Fibroblast of mammary gland (primary cell): Measurements from ENCODE around the gene FXYD3.

Experiments used
- DNase-seq: peaks from one replicate; pipeline ENCODE4 v3.0.0-alpha.2; 2010; ENCODE audit warnings: low read depth
- H3K4me3 ChIP-seq: 2 replicates; pipeline ENCODE4 v1.5.1; 2011; ENCODE audit warnings: low read depth, mild to moderate bottlenecking, low read length, moderate library complexity; ENCODE audit not compliant: control insufficient read depth
- TF ChIP-seq, protein P1 (sequence below): conservative IDR thresholded peaks from 2 replicates; pipeline ENCODE4 v1.5.1; 2011; ENCODE audit warnings: low read depth, low read length, inconsistent platforms; ENCODE audit not compliant: control insufficient read depth, insufficient read depth

Gene FXYD3

DNA sequence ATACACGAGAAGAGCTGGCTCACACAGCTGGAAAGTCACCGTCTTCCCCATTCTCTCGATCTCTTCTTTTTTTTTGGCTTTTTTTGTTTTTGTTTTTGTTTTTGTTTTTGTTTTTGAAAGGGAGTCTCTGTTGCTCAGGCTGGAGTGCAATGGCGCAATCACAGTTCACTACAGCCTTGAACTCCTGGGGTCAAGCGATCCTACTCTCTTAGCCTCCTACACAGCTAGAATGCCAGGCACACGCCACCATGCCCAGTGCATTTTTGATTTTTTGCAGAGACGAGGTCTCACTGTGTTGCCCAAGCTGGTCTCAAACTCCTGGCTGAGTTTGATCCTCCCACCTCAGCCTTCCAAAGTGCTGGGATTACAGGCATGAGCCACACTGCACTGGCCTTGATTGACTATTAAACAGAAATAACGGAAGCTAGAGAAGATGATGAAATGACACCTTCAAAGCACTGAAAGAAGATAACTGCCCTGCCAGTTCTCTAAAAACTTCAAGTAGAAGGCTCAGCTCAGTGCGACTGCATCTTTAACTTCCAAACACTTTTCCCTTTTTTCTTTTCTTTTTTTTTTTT lies 4.0 kb downstream of the FXYD3 start:
- DNase-seq = no peak
- TF ChIP-seq, protein P1, sequence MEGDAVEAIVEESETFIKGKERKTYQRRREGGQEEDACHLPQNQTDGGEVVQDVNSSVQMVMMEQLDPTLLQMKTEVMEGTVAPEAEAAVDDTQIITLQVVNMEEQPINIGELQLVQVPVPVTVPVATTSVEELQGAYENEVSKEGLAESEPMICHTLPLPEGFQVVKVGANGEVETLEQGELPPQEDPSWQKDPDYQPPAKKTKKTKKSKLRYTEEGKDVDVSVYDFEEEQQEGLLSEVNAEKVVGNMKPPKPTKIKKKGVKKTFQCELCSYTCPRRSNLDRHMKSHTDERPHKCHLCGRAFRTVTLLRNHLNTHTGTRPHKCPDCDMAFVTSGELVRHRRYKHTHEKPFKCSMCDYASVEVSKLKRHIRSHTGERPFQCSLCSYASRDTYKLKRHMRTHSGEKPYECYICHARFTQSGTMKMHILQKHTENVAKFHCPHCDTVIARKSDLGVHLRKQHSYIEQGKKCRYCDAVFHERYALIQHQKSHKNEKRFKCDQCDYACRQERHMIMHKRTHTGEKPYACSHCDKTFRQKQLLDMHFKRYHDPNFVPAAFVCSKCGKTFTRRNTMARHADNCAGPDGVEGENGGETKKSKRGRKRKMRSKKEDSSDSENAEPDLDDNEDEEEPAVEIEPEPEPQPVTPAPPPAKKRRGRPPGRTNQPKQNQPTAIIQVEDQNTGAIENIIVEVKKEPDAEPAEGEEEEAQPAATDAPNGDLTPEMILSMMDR = no peak
- H3K4me3 ChIP-seq = no peak overlapping the region

DNA sequence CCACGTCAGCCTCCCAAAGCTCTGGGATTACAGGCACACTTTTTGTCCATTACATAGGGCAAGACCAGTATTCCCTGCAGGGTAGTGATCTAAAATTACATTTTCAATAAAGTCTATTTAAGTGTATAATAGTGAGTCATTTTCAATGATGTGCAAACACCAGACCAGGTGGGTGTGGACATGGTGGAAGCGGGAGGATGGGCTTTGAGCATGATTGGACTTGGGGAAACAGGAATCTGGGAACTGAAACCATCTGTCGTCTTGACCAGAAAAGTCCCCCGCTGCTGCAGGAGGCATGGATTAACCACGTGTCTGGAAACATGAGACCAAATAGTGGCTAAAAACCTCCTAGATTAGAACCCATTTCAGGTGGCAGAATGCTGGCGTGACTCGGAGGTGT lies 4.9 kb downstream of the FXYD3 start:
- no peak overlapping the region for H3K4me3 ChIP-seq
- DNase-seq = peak; percentile 96

DNA sequence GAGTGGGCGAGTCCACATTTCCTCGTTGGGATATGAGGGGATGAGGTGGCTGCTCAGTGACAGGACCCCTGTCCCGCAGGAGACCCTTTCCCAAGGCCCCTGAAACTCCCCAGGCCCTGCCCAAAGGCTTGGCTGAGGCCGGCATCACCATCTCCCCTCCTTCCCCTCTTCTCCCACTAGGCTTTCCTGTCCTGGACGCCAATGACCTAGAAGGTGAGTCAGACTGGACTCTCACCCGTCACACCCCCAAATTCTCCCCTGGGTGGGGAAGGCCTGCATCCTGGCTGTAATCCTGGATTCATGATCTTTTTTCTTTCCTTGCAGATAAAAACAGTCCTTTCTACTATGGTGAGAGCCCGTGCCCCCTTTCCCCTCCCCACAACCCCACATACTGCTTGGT lies 5.3 kb downstream of the FXYD3 start:
- DNase-seq = peak; percentile 83
- TF ChIP-seq, protein P1 = no peak
- H3K4me3 ChIP-seq = no peak overlapping the region

More for the DNA sequence above, 4.9 kb downstream of the FXYD3 start:
- TF ChIP-seq, protein P1 = no peak

DNA sequence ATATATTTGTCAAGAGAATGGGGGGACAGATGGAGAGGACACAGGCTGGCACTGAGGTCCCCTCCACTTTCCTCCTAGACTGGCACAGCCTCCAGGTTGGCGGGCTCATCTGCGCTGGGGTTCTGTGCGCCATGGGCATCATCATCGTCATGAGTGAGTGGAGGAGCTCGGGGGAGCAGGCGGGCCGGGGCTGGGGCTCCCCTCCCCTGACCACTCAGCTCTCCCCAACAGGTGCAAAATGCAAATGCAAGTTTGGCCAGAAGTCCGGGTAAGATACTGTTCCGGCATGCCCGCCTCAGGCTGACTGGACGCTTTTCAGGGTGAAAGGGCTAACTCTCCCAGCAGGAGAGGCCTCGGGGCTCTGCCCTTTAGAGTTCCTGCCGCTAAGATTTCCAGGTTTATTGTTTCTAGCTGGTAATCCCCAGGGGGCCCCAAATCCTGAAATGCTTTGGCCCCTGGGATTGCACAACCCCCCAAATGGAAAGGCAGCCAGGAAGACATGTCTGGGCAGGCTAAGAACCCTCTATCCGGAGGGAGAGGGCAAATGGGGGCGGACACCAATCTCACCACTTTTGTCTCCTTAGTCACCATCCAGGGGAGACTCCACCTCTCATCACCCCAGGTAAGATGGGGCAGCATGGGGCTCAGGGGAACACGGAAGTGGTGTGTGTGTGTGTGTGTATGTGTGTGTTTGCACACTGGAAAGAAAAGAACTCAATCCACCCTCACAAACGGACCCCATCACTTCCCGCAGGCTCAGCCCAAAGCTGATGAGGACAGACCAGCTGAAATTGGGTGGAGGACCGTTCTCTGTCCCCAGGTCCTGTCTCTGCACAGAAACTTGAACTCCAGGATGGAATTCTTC lies 7.3 kb downstream of the FXYD3 start:
- no peak overlapping the region for H3K4me3 ChIP-seq
- peak; percentile 29 for DNase-seq
- TF ChIP-seq, protein P1 = no peak

DNA sequence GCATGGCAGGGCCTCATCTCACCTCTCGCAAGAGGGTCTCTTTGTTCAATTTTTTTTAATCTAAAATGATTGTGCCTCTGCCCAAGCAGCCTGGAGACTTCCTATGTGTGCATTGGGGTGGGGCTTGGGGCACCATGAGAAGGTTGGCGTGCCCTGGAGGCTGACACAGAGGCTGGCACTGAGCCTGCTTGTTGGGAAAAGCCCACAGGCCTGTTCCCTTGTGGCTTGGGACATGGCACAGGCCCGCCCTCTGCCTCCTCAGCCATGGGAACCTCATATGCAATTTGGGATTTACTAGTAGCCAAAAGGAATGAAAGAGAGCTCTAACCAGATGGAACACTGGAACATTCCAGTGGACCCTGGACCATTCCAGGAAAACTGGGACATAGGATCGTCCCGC lies 8.0 kb downstream of the FXYD3 start:
- TF ChIP-seq, protein P1 = no peak
- H3K4me3 ChIP-seq = no peak overlapping the region
- no peak for DNase-seq

DNA sequence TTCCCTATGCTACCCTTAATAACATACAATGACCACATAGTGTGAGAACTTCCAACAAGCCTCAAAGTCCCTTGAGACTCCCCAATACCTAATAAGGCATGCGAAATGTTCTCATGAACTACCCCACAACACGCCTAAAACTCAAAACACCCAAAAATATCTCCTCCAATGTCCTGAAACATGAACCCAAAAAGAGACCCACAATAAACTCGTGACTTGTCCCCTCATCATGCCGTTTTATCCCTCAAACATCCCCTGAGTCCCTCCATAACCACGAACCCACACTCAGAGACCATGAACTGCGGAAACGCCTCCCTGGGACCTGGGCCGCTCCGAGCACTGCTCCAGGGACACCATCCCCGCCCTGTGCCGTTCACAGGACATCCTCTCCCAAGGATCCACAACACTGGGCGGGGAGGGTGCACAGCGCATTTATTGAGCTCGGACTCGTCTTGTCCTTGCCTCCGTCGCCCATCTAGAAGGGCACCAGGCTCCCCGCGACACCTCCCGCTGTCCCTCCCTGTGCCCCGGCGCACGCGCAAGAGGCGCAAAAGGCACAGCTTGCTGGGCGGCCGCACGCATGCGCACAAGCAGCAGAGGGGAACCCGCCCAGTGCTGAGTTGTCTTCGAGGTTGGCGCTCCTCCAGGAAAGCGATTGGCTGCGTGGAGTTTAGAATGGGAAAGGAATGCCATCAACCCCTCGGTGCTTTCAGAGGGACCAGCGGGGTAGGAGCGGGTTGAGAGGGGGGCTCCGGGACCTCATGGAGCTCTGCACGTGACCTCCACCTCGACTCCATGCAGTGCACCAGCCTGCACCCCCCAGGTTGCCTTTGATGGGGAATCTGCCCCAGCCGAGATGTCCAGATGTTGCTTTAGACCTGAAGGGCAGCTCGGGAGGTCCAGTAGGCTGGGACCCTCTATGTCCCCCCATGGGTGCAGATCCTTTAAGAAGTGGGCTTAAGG lies 8.8 kb downstream of the FXYD3 start:
- TF ChIP-seq, protein P1 = no peak
- peak overlapping the region; percentile 65 for H3K4me3 ChIP-seq
- DNase-seq = peak; percentile 91
